Fibroblast of skin of abdomen (primary cell): Measurements from ENCODE around the gene PTPRM.

Experiments
- DNase-seq: peaks from one replicate; pipeline ENCODE4 v3.0.0-alpha.2; 2013

The PTPRM gene

GRCh38 chr18:8374676-8375075 lies 807.6 kb downstream of the PTPRM start:
- DNase-seq, result no peak

- no peak for DNase-seq
Observed at GRCh38 chr18:8375249-8375648, 808.1 kb downstream of the PTPRM start.

- DNase-seq, result no peak
Observed at GRCh38 chr18:8376113-8376512, 809.0 kb downstream of the PTPRM start.

GRCh38 chr18:8379187-8379941 lies 812.2 kb downstream of the PTPRM start:
- DNase-seq, result no peak

- no peak for DNase-seq
Observed at GRCh38 chr18:8380006-8380405, 812.9 kb downstream of the PTPRM start.

GRCh38 chr18:8380926-8381325 lies 813.8 kb downstream of the PTPRM start:
- DNase-seq, result no peak

GRCh38 chr18:8381821-8382459 lies 814.8 kb downstream of the PTPRM start:
- DNase-seq, result peak; percentile 30

GRCh38 chr18:8385400-8385799 lies 818.3 kb downstream of the PTPRM start:
- DNase-seq, result no peak

GRCh38 chr18:8386669-8387380 lies 819.7 kb downstream of the PTPRM start:
- DNase-seq, result no peak

- peak; percentile 66 for DNase-seq
Observed at GRCh38 chr18:8389391-8390340, 822.5 kb downstream of the PTPRM start.

- DNase-seq, result no peak
Observed at GRCh38 chr18:8391068-8391467, 824.0 kb downstream of the PTPRM start.

- no peak for DNase-seq
Observed at GRCh38 chr18:8396254-8396653, 829.1 kb downstream of the PTPRM start.

GRCh38 chr18:8397034-8397433 lies 829.9 kb downstream of the PTPRM start:
- no peak for DNase-seq

- no peak for DNase-seq
Observed at GRCh38 chr18:8399138-8399537, 832.0 kb downstream of the PTPRM start.

- no peak for DNase-seq
Observed at GRCh38 chr18:8400193-8400752, 833.2 kb downstream of the PTPRM start.

GRCh38 chr18:8400825-8401224 lies 833.7 kb downstream of the PTPRM start:
- DNase-seq, result no peak

- no peak for DNase-seq
Observed at GRCh38 chr18:8401606-8402005, 834.5 kb downstream of the PTPRM start.

GRCh38 chr18:8402237-8402636 lies 835.1 kb downstream of the PTPRM start:
- DNase-seq, result no peak

GRCh38 chr18:8403713-8404112 lies 836.6 kb downstream of the PTPRM start:
- no peak for DNase-seq

- no peak for DNase-seq
Observed at GRCh38 chr18:8406186-8406867, 839.2 kb downstream of the PTPRM start.

- DNase-seq, result no peak
Observed at GRCh38 chr18:8406868-8407250, 839.7 kb downstream of the PTPRM start.

- no peak for DNase-seq
Observed at GRCh38 chr18:8409151-8409550, 842.0 kb downstream of the PTPRM start.
